GM12873 (cell line): ENCODE measurements around the gene JAKMIP2.

Experiments
- TF ChIP-seq, protein P1 (sequence below): IDR thresholded peaks from 2 replicates; pipeline ENCODE4 v1.5.1; 2012; ENCODE audit warnings: low read depth, mild to moderate bottlenecking, moderate library complexity, low read length, control low read depth; ENCODE audit not compliant: insufficient read depth; ENCODE audit errors: missing control alignments

Gene JAKMIP2

DNA sequence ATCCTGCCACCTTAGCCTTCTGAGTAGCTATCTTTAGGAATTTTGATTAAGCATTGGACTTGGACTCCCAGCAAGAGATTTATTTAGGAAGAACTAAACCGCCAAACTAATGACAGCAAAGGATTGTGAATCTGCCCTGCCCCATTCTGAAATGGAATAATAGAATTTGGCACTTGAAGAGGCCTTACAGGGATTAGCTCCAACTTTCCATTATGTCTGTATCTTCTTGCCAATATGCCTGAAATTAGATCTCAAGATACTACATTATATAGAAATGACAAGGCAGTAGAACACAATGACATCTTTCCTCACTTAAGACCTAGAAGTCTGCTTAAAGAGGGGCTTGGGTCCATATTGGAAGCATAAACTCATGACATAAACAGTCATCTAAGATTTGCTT, 195.7 kb downstream of the JAKMIP2 start:
- TF ChIP-seq, protein P1, sequence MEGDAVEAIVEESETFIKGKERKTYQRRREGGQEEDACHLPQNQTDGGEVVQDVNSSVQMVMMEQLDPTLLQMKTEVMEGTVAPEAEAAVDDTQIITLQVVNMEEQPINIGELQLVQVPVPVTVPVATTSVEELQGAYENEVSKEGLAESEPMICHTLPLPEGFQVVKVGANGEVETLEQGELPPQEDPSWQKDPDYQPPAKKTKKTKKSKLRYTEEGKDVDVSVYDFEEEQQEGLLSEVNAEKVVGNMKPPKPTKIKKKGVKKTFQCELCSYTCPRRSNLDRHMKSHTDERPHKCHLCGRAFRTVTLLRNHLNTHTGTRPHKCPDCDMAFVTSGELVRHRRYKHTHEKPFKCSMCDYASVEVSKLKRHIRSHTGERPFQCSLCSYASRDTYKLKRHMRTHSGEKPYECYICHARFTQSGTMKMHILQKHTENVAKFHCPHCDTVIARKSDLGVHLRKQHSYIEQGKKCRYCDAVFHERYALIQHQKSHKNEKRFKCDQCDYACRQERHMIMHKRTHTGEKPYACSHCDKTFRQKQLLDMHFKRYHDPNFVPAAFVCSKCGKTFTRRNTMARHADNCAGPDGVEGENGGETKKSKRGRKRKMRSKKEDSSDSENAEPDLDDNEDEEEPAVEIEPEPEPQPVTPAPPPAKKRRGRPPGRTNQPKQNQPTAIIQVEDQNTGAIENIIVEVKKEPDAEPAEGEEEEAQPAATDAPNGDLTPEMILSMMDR = no peak

DNA sequence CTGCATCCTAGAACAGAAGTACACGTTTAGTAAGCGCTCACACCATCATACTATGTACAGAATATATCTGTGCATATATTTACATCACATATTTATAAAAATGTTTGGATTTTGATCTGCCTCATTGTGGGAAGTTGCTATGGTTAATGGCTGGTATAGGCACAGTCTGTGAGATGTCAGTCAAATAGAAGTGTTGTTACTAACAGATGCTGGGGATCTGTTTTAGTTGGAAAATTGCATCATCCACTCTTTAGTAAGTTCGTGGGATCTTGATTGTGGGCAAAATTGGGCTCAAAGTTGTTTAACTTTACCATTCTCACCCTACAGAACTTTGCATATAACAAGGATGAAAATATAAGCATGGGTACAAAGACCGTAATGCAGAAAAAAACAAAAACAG, 196.3 kb downstream of the JAKMIP2 start:
- TF ChIP-seq, protein P1 = no peak

DNA sequence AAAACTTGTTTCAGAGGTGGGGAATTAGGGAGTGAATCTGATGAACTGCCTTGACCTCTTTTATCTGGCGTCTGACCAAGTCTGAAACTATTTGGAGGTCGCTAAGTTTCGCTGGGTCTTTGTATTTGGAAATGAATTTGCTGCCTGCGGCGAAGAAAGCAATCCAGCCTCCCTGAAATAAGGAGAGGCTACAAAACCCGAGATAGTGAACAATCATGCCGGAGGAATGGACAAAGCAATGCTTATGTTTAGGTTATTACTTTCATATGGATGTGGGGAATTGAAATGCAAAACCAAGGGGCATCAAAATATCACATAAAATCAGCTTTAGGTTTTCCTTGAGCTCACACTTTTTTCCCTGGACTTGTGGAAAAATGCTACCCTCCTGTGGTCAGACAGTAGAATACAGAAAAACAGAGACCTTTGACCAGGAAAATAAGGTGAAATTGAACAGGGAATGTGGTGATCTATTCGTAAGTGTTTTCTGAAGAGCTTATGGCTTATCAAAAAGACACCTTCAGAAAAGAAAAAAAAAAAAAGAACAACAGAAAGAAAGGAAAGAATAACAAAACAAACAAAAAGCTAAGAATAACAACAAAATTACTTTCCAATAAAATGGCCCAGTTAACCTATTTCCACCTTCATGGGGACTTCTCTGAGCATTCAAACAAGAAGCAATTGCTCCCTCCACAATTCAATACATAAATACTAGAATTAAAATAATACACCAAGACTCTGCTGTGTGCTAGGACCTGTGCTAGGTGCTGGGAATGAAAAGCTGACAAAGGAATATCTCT, 204.1 kb downstream of the JAKMIP2 start:
- TF ChIP-seq, protein P1 = peak; percentile 28

DNA sequence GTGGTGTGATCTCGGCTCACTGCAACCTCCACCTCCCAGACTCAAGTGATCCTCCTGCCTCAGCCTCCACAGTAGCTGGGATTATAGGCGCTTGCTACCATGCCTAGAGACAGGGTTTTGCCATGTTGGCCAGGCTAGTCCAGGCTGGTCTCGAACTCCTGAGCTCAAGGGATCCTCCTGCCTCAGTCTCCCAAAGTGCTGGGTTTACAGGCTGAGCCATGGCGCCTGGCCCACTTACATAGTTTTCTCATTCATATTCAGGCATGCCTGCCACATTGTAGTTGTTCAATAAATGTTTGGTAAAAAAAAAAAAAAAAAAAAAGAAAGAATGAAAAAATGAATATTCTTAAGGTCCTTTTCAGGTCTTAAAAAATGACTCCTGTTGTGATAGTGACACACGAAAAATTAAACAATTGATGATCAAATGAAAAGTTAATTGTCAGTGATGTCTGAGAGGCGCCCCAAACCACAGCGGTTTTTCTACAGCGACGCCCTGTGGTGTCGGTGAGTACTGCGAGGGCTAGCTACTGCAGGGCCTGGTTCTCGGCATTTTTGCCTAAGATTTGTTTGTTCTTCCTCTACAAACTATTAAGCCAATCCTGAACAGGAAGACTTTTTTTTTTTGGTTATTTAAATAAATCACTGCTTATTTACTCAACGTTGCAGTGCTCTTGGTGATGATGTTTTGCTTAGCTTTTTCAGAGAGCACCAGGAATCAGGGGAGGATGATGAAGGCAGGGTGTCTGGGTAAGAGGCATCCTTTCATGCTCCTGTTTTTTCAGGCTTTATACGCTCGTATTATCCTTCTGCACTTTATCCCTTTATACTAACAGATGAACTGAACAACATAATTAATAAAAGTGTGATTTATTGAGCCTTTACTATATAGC, 205.6 kb downstream of the JAKMIP2 start:
- TF ChIP-seq, protein P1 = peak; percentile 84

DNA sequence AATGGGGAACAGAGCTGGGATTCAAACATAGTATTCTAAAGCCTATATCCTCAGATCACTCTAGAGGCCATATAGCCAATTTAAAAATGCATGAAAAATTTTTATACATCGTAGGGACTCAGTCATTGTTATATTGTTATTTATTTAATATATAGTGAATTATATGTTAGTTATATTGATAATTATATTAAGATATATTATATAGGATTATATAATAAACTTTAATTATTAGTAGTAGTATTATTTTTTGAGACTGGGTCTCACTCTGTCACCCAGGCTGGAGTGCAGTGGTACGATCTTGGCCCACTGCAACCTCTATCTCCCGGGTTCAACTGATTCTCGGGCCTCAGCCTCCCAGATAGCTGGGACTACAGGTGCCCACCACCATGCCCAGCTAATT, 206.9 kb downstream of the JAKMIP2 start:
- TF ChIP-seq, protein P1 = no peak

DNA sequence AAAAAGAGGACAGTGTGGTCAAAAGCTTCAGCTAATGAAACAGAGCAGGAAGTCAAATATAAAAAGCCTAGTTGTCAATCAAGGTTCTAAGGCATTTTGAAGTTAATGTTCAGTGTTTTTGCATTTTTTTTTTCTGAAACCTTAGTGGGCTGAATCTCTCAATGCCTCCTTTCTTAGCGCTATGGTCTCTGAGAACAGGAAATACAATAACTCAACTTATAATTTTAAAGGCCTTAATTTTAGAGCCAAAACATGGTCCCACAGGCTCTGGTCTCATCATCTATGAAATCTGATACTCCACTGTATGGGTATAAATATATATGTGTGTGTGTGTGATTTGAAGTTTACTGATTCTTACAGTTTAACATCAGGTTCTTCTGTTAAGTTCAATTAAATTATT, 209.3 kb downstream of the JAKMIP2 start:
- TF ChIP-seq, protein P1 = no peak
